Thymus (tissue), 11 donors: Measurements from ENCODE around the gene DIAPH2. TPM values are rescaled to one million over a fixed set of nuclear protein-coding genes. Genes with fewer than 3 reads are reported as not detected.
A peak's percentile ranks its signal among the peaks of the same experiment; 100 is the strongest.

Experiments
- DNase-seq, 9 donors: peaks; one replicate each; pipeline ENCODE4 v3.0.0-alpha.2; 2013; ENCODE audit warnings: low spot score in 9 of 9, low read depth in 6 of 9, missing footprints in 1 of 9
- H3K27ac ChIP-seq, 2 donors: one replicate each; pipeline ENCODE4 v1.5.1; 2013; ENCODE audit warnings: control low read depth in 1 of 2, low read depth in 1 of 2, low read length in 1 of 2, mild to moderate bottlenecking in 1 of 2, moderate library complexity in 1 of 2
- H3K27me3 ChIP-seq, 2 donors: one replicate each; pipeline ENCODE4 v1.5.1; 2013; ENCODE audit warnings: low read length in 1 of 2; ENCODE audit not compliant: control insufficient read depth in 2 of 2, insufficient read depth in 1 of 2
- H3K36me3 ChIP-seq, 2 donors: one replicate each; pipeline ENCODE4 v1.5.1; 2013; ENCODE audit warnings: low read length in 1 of 2, mild to moderate bottlenecking in 1 of 2, moderate library complexity in 1 of 2; ENCODE audit not compliant: control insufficient read depth in 2 of 2, insufficient read depth in 2 of 2
- H3K4me1 ChIP-seq, 2 donors: one replicate each; pipeline ENCODE4 v1.5.1; 2013; ENCODE audit warnings: low read length in 2 of 2; ENCODE audit not compliant: control insufficient read depth in 2 of 2, insufficient read depth in 2 of 2
- H3K4me3 ChIP-seq, 2 donors: one replicate each; pipeline ENCODE4 v1.5.1; 2013; ENCODE audit warnings: low read length in 2 of 2, control low read depth in 1 of 2, mild to moderate bottlenecking in 1 of 2
- H3K9me3 ChIP-seq, 2 donors: one replicate each; pipeline ENCODE4 v1.5.1; 2013; ENCODE audit warnings: low read length in 1 of 2, mild to moderate bottlenecking in 1 of 2; ENCODE audit not compliant: control insufficient read depth in 2 of 2, insufficient read depth in 1 of 2
- WGBS: extraction: QIAGEN DNeasy Blood & Tissue Kit; methylation state at CpG from one replicate; pipeline ENCODE4 v1.1.7; 2013; 5-methylcytosine and 5-hydroxymethylcytosine counted together
- polyA plus RNA-seq: library from polyadenylated mRNA; stranded (reverse); fragments of 200-250 nt; gene quantifications from one replicate; pipeline ENCODE4 v1.2.3, GENCODE V29; 2013
- total RNA-seq: library from RNA; stranded (reverse); fragments of 120-200 nt; gene quantifications from one replicate; pipeline ENCODE4 v1.2.4, GENCODE V29; 2013
- donor health status: healthy.

DIAPH2 gene
- total and polyA plus RNA-seq, 2 donors, result 4.8 to 13.1 TPM

DNA sequence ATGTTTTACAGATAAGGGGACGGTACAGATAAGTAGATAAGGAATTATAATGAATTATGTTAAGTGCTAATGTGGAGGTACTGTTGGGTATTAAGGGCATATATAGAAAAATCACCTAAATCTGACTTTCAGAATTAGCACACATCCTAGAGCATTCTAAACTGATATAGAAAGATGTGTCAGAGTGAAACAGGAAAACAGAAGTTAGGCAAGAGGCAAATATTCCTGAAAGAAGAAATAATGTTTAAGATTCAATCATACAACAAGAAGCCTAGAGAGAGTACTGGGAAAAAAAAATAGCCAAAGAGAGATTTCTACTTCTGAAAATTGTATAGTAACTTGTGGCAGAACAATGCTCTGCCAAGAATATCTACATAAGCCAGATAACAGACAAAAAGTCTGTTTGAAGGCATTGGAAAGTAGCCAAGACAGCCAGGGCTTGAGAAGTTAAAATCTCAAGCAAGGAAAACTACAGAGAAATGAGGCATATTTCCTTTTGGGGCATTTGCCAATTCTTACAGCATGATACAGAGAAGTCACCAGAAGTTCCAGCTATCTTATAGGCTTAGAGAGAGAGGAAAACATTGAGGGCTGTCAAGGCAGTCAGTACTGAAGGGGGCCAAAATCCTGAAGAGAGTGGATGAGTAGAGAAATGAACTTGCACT, 845.0 kb downstream of the DIAPH2 start:
- Histone ChIP-seq H3K36me3 (no peaks in the 10 kb centered on the region), H3K9me3 (no peaks in the 10 kb centered on the region), H3K27ac (no peak overlapping the region), H3K4me1 (no peaks in the 10 kb centered on the region), H3K27me3 (no peaks in the 10 kb centered on the region), H3K4me3 (no peak overlapping the region)
- 100% methylated on average over 1 of the region's 1 CpG for WGBS
- DNase-seq, result no peak

DNA sequence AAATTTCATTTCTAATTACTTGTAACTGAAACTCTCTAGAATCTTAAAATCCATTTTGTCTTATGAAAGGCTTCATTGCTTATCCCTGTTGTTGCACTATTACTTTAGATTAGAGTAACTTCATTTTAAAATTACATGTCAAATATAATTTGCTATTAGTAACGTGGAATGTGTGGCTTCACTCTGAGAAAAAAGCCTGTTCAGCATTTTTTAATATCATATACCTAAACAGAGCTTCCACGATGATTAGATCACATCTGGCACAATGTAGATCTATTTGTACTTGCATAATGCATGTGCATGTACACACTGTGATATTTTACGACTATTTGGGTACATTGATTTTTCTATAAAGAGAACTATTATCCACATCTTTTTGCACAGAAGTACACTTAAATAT, 847.2 kb downstream of the DIAPH2 start:
- H3K36me3 ChIP-seq, result no peaks in the 10 kb centered on the region
- H3K27me3 ChIP-seq, result no peaks in the 10 kb centered on the region
- no peak for DNase-seq
- no peak overlapping the region for H3K27ac ChIP-seq
- no peak overlapping the region for H3K4me3 ChIP-seq
- no peaks in the 10 kb centered on the region for H3K4me1 ChIP-seq
- 97% methylated on average over 3 of the region's 3 CpGs for WGBS
- no peaks in the 10 kb centered on the region for H3K9me3 ChIP-seq

DNA sequence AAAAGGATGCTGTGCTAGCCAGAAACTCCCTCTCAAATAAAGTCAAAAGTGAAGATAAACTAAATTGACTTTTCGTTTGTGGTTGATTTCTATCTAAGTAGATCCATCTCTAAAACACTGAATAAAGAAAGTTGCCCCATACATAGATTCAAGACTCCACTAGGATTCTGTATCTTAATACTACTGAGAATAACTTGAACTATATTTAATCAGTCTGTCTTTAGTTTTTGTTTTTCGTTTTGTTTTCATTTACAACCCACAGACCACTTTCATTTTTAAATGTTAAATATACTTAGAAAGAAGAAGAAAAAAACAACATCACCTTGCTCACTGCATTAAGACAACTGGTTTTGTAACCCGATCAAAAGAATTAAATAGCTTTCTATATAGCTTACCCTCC, 854.1 kb downstream of the DIAPH2 start:
- no peaks in the 10 kb centered on the region for H3K36me3 ChIP-seq
- WGBS, result 96% methylated on average over 3 of the region's 3 CpGs
- no peak overlapping the region for H3K4me3 ChIP-seq
- H3K27ac ChIP-seq, result no peak overlapping the region
- no peak for DNase-seq
- H3K4me1 ChIP-seq, result no peaks in the 10 kb centered on the region
- H3K9me3 ChIP-seq, result no peaks in the 10 kb centered on the region
- no peaks in the 10 kb centered on the region for H3K27me3 ChIP-seq

DNA sequence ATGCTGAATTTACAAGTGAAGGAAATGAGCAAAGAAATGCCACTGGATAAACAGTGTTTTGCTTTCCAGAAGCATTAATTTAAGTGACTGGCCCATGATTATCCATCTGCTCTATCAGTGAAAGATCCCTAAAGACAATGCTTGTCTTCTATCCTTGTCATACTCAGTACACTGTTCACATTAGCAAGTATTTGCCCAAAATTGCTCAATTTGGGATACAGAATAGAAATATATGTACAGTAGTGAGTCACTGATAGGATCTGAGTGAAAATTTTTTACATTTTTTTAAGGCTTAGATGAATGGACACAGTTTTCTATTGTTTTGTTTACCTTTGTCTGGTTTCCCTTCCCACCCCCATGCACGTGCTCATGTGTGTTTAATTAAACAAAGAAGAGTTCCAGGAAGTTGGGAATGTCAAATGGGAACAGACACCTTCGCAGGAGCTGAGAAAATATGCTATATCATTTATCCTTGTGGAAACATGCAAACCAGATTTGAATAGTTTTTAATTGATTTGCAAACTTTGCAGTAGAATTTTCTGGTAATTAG, 855.4 kb downstream of the DIAPH2 start:
- over 99% methylated on average over 2 of the region's 2 CpGs for WGBS
- Histone ChIP-seq H3K27me3 (no peaks in the 10 kb centered on the region), H3K4me1 (no peaks in the 10 kb centered on the region), H3K36me3 (no peaks in the 10 kb centered on the region), H3K9me3 (no peaks in the 10 kb centered on the region), H3K27ac (no peak overlapping the region), H3K4me3 (no peak overlapping the region)
- no peak for DNase-seq

DNA sequence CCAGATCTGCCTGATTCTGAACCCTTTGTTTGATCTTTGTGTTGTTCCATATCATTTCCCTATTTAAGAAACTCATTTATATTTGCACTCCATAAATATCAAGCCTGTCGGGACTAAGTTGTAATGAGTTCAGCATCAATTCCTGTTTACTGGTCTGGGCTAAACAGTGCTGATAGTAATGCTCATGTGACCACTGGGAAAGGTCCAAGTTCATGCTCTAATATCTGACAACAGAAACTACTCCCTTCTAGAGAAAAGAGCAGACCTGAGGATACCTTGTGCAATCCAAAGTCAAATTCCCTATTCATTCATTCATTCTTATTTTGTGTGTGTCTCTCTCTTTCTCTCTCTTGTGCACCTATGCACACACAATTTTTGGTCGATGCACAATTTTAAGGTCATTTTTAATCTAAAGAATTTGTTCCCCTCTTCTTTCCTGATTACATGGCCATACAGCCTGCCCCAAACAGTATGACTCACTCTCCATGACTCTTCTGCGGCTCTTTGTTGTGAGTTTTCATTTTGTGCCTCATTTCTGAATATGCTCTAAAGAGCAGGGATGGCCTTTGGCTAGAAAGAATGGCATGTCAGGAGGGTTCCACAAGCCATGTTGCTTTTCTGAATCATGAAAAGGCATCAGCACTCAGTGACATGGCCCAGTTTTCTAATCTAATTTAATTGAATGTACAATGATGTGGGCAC, 863.4 kb downstream of the DIAPH2 start:
- Histone ChIP-seq H3K4me1 (no peaks in the 10 kb centered on the region), H3K36me3 (no peaks in the 10 kb centered on the region), H3K27ac (no peak overlapping the region), H3K9me3 (no peaks in the 10 kb centered on the region), H3K4me3 (no peak overlapping the region), H3K27me3 (no peaks in the 10 kb centered on the region)
- 96% methylated on average over 3 of the region's 3 CpGs for WGBS
- no peak for DNase-seq

DNA sequence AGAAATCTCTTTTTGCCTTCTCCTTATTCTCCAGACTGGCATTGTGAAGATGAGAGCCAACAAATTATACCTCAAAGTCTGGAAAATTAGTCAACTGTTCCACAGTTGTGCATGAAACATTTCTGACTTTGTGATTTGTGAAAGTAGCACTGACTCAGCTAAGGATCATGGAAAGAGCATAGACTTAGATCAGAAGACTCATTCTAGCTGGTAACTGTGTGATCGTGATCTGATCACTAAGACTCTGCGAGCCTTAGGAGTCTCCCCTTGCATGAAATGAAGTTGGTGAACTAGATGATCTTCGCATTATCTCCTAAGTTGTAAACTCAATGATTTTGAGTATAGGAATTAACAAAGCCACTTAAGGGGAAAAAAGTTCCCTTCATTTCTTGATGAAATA, 867.2 kb downstream of the DIAPH2 start:
- Histone ChIP-seq H3K4me3 (no peak overlapping the region), H3K27me3 (no peaks in the 10 kb centered on the region), H3K4me1 (no peaks in the 10 kb centered on the region), H3K9me3 (no peaks in the 10 kb centered on the region), H3K27ac (no peak overlapping the region), H3K36me3 (no peaks in the 10 kb centered on the region)
- WGBS, result 96% methylated on average over 3 of the region's 3 CpGs
- DNase-seq, result no peak

DNA sequence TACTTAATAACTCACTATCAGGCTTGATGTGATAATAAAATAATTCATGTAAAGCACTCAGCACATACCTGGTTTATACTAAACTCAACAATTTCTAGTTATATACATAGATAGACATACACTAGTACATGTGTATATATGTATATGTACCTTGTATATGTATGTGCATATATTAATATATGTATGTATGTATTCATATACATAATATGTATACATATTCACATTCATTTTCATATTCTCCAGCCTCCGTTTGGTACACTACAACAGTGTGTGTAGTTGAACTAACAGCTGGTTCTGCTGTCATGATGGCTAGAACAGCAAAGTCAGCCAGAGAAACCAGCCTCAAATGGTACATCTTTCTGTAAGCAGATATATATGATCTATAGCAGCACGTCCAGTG, 869.2 kb downstream of the DIAPH2 start:
- no peaks in the 10 kb centered on the region for H3K27me3 ChIP-seq
- 96% methylated on average over 2 of the region's 2 CpGs for WGBS
- H3K36me3 ChIP-seq, result no peaks in the 10 kb centered on the region
- no peak overlapping the region for H3K27ac ChIP-seq
- no peak overlapping the region for H3K4me3 ChIP-seq
- no peaks in the 10 kb centered on the region for H3K9me3 ChIP-seq
- no peaks in the 10 kb centered on the region for H3K4me1 ChIP-seq
- no peak for DNase-seq

DNA sequence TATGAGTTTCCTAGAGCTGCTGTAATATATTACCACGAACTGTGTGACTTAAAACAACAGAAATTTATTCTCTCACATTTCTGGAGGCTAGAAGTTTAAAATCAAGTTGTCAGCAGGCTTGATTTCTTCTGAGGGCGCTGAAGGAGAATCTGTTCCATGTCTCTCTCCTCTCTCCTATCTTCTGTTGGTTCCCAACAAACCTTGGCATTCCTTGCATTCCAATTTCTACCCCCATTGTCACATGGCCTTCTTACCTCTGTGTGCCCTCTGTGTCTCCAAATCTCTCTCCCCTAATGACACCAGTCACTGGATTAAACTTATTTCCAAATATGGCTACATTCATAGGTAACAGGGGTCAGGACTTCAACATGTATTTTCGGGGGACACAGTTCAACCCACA, 871.7 kb downstream of the DIAPH2 start:
- H3K4me1 ChIP-seq, result no peaks in the 10 kb centered on the region
- no peaks in the 10 kb centered on the region for H3K27me3 ChIP-seq
- no peaks in the 10 kb centered on the region for H3K36me3 ChIP-seq
- H3K27ac ChIP-seq, result no peak overlapping the region
- 97% methylated on average over 3 of the region's 3 CpGs for WGBS
- no peak for DNase-seq
- no peaks in the 10 kb centered on the region for H3K9me3 ChIP-seq
- H3K4me3 ChIP-seq, result no peak overlapping the region

DNA sequence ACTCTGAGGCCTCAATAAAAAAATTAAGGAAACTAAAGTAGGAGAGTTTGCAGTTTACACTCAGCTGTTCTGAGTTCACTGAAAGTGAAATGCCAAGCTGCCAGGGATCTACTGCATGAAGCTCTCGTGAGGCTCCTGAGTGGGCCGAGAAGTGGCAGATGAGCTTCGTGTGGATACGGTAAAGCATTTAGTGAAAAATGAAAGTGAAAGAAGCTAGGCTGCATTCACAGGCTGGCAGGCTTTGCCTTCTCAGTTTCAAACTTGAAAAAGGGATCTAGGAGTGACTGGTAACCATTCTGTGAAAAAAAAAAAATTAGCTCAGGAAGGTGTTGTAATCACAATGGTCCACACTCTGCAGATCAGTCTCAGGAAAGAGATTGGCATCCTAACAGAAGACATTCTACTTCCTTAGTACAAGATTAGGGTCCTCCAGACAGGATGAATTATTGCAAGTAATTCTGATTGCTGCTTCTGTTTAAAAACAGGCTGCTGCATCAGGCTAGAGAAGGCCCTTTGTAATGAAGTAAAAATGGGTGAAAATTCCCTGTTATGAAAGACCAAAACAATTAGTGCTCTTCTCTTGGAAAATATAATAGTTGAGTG, 879.0 kb downstream of the DIAPH2 start:
- peak overlapping the region; percentile 31 to 83 for H3K27ac ChIP-seq
- no peaks in the 10 kb centered on the region for H3K27me3 ChIP-seq
- peaks cover 2 to 7% of the 10 kb centered on the region in 2 donors for H3K4me1 ChIP-seq
- H3K36me3 ChIP-seq, result no peaks in the 10 kb centered on the region
- WGBS, result under 1% methylated on average over 4 of the region's 4 CpGs
- no peaks in the 10 kb centered on the region for H3K9me3 ChIP-seq
- peak; percentile 24 to 85 (median 49) for DNase-seq
- H3K4me3 ChIP-seq, result peak overlapping the region; percentile 13 to 25
